ENCODE measurements around the gene IRF2.

DNA sequence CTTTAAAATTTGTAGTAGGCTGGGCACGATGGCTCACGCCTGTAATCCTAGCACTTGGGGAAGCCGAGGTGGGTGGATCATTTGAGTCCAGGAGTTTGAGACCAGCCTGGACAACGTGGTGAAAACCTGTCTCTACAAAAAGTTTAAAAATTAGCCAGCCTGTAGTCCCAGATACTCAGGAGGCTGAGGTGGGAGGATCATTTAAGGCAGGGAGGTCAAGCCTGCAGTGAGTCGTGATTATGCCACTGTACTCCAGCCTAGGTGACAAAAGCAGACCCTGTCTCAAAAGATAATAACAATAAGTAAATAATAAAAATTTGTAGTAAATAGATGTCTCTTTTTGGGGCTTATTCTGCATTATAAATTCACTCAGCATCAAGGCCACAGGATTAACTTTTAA lies 118.5 kb downstream of the IRF2 start:
- TF ChIP-seq POLR2AphosphoS5 (IDR thresholded peaks at IDR 0.05; ENCODE audit: low read depth, low read length) (no peak), POLR2A (IDR thresholded peaks at IDR 0.05; ENCODE audit: low read depth, low read length) (no peak), TAF1 (IDR thresholded peaks at IDR 0.05; ENCODE audit: low read depth, low read length) (no peak), SPI1 (IDR thresholded peaks at IDR 0.05; ENCODE audit: low read depth, low read length) (no peak), PAX5 (IDR thresholded peaks at IDR 0.05; ENCODE audit: insufficient read depth, low read length, severe bottlenecking) (no peak)

Data from GM12891 (cell line).